Bone marrow (tissue), 2 donors: ENCODE results near the gene SEMA4B.
A peak's percentile ranks its signal among the peaks of the same experiment; 100 is the strongest.
"Not testable (repeated sequence)": the region's sequence is repeated elsewhere in the genome, so short reads cannot be mapped to it uniquely, and the experiment has no call there.

Experiments used
- DNase-seq, 2 donors: peaks; one replicate each; lab custom pipeline; 2025; lab: John Stamatoyannopoulos, UW

SEMA4B gene

GRCh38 chr15:90201130-90201943 lies at the start of gene SEMA4B:
Gene SEMA4B, plus strand, starts transcription at chr15:90201330. Its CDS starts 249 bp downstream, at chr15:90201579.
- peak in 1 of 2 donors; percentile 31 for DNase-seq

GRCh38 chr15:90151989-90152645 lies 49.0 kb upstream of the SEMA4B start:
- no peak for DNase-seq

GRCh38 chr15:90153658-90154057 lies 47.5 kb upstream of the SEMA4B start:
- no peak for DNase-seq

GRCh38 chr15:90154246-90154645 lies 46.9 kb upstream of the SEMA4B start:
- no peak for DNase-seq

GRCh38 chr15:90154861-90155626 lies 46.1 kb upstream of the SEMA4B start:
- DNase-seq = no peak

- DNase-seq = no peak
These were observed 41.9 kb upstream of the SEMA4B start for GRCh38 chr15:90159213-90159612.

GRCh38 chr15:90160781-90161727 lies 40.1 kb upstream of the SEMA4B start:
- DNase-seq = no peak

GRCh38 chr15:90161950-90162361 lies 39.2 kb upstream of the SEMA4B start:
- no peak for DNase-seq

GRCh38 chr15:90162956-90163355 lies 38.2 kb upstream of the SEMA4B start:
- DNase-seq = no peak

- DNase-seq = not testable (repeated sequence)
These were observed 36.9 kb upstream of the SEMA4B start for GRCh38 chr15:90164239-90164638.

GRCh38 chr15:90165157-90165556 lies 36.0 kb upstream of the SEMA4B start:
- DNase-seq = no peak

GRCh38 chr15:90165659-90166489 lies 35.3 kb upstream of the SEMA4B start:
- peak in 1 of 2 donors; percentile 43 for DNase-seq

GRCh38 chr15:90167121-90167520 lies 34.0 kb upstream of the SEMA4B start:
- no peak for DNase-seq

- no peak for DNase-seq
These were observed 29.5 kb upstream of the SEMA4B start for GRCh38 chr15:90171623-90172022.

GRCh38 chr15:90173372-90173771 lies 27.8 kb upstream of the SEMA4B start:
- DNase-seq = no peak

GRCh38 chr15:90174140-90174875 lies 26.8 kb upstream of the SEMA4B start:
- no peak for DNase-seq

- DNase-seq = no peak
These were observed 24.1 kb upstream of the SEMA4B start for GRCh38 chr15:90177012-90177411.

GRCh38 chr15:90178468-90179435 lies 22.4 kb upstream of the SEMA4B start:
- DNase-seq = no peak

- no peak for DNase-seq
These were observed 19.4 kb upstream of the SEMA4B start for GRCh38 chr15:90181776-90182175.
